ENCODE measurements around the gene ATG12.

- TF ChIP-seq CTCF (IDR thresholded peaks at IDR 0.05) (no peak), SIN3A (IDR thresholded peaks at IDR 0.05; ENCODE audit: borderline replicate concordance, insufficient read depth, low read depth, low read length) (no peak), POLR2AphosphoS5 (IDR thresholded peaks at IDR 0.05; ENCODE audit: low read depth, low read length) (no peak)
Measured at GRCh38 chr5:115873392-115873791, 32.0 kb upstream of the ATG12 start.

All from Panc1 (cell line).